DOHH2 (cell line): ENCODE data around the gene IFNAR1.
"Not testable (repeated sequence)": the region's sequence is repeated elsewhere in the genome, so short reads cannot be mapped to it uniquely, and the experiment has no call there.

Experiments
- H3F3A ChIP-seq: fragments of 200-600 bp; sonication (generic), shearing (Covaris generic); 2 replicates; pipeline ENCODE4 v1.6.0; 2016; ENCODE audit warnings: antibody characterized with exemption, mild to moderate bottlenecking; ENCODE audit not compliant: control insufficient read depth, insufficient read depth
- H3K27ac ChIP-seq: fragments of 200-600 bp; sonication (generic); 2 replicates; pipeline ENCODE4 v1.5.1; 2014; ENCODE audit warnings: low read depth, mild to moderate bottlenecking, low read length, moderate library complexity
- H3K27me3 ChIP-seq: fragments of 200-600 bp; sonication (generic); 2 replicates; pipeline ENCODE4 v1.6.1; 2014; ENCODE audit warnings: mild to moderate bottlenecking, low read length, mixed read lengths; ENCODE audit not compliant: control insufficient read depth
- H3K36me3 ChIP-seq: fragments of 200-600 bp; sonication (generic); 2 replicates; pipeline ENCODE4 v1.6.1; 2014; ENCODE audit warnings: mild to moderate bottlenecking, low read length, moderate library complexity, mixed read lengths; ENCODE audit not compliant: control insufficient read depth
- H3K4me1 ChIP-seq: fragments of 200-600 bp; sonication (generic); 2 replicates; pipeline ENCODE4 v1.6.1; 2014; ENCODE audit warnings: mild to moderate bottlenecking, low read length, mixed read lengths; ENCODE audit not compliant: control insufficient read depth
- H3K4me2 ChIP-seq: fragments of 200-600 bp; sonication (generic); 2 replicates; pipeline ENCODE4 v1.6.0; 2014; ENCODE audit warnings: mild to moderate bottlenecking, low read length, moderate library complexity
- H3K4me3 ChIP-seq: fragments of 200-600 bp; sonication (generic); 2 replicates; pipeline ENCODE4 v1.5.1; 2014; ENCODE audit warnings: mild to moderate bottlenecking, low read length, mixed read lengths
- H3K79me2 ChIP-seq: fragments of 200-600 bp; sonication (generic); 2 replicates; pipeline ENCODE4 v1.6.1; 2014; ENCODE audit warnings: mild to moderate bottlenecking, low read length, mixed read lengths; ENCODE audit not compliant: control insufficient read depth
- H3K9me2 ChIP-seq: fragments of 200-600 bp; sonication (generic); replicated peaks from 2 replicates; pipeline ENCODE4 v1.6.1; 2014; ENCODE audit warnings: mild to moderate bottlenecking, low read length, mixed read lengths; ENCODE audit not compliant: control insufficient read depth
- H3K9me3 ChIP-seq: fragments of 200-600 bp; sonication (generic); 2 replicates; pipeline ENCODE4 v1.6.1; 2014; ENCODE audit warnings: antibody characterized with exemption, low read length, mixed read lengths; ENCODE audit not compliant: control insufficient read depth, insufficient read depth
- H4K20me1 ChIP-seq: fragments of 200-600 bp; sonication (generic); 2 replicates; pipeline ENCODE4 v1.6.0; 2014; ENCODE audit warnings: low read depth, mild to moderate bottlenecking, antibody characterized with exemption, low read length, moderate library complexity; ENCODE audit not compliant: control insufficient read depth, insufficient read depth
- CTCF ChIP-seq: fragments of 200-600 bp; sonication (generic); IDR thresholded peaks from one replicate; pipeline ENCODE4 v1.5.1; 2014; ENCODE audit warnings: antibody characterized with exemption, mild to moderate bottlenecking, low read depth, low read length; ENCODE audit not compliant: poor library complexity, severe bottlenecking
- EZH2phosphoT487 ChIP-seq: fragments of 200-600 bp; sonication (generic); IDR thresholded peaks from 2 replicates; pipeline ENCODE4 v1.6.1; 2017; ENCODE audit warnings: borderline replicate concordance, mild to moderate bottlenecking, antibody characterized with exemption, low read length, moderate library complexity, mixed read lengths

IFNAR1 gene

DNA sequence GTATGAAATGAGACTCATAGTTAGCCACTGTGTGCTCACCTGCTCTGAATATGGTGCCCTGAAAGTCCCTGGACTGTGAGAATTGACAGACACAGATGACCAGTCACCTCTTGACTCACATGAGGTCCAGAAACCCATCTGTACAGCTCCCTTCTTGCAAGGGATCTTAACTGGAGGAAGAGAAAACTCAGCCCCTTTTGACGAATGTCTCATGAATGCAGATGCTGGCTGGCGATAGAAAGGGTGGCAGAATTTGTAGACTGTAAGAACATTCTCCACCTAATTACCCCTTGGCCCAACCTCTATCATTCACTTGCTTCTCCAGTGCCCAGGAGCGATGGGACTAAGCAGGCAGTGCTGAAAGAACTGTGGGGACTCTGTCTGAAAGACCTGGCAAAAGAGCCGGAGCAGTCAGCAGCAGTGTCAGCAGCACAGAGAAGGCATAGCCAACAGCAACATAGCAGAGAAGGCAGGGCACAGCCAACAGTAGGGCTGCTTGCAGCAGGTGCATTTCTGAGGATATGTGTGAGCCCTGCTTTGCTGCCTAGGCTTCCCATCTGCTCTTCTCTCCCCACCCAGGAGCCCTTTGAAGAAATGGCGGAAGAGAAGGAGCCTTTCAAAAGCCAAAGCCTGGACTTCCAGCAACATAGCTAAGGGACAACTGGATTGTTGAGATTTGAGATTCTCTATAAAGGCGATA, 52.6 kb downstream of the IFNAR1 start:
- Histone ChIP-seq H3K36me3 (no peaks in the 10 kb centered on the region), H3K9me3 (no peaks in the 10 kb centered on the region), H3K79me2 (peaks cover 8% of the 10 kb centered on the region; the same call in 1 of the 2 replicates), H3K27me3 (no peaks in the 10 kb centered on the region), H3K27ac (peak overlapping the region; percentile 5; the same call in 1 of the 2 replicates), H3K4me1 (peaks cover 90% of the 10 kb centered on the region), H3F3A (peaks cover 50% of the 10 kb centered on the region), H4K20me1 (no peaks in the 10 kb centered on the region), H3K9me2 (no peaks in the 10 kb centered on the region), H3K4me2 (peak overlapping the region; percentile 27), H3K4me3 (no peak overlapping the region)
- TF ChIP-seq EZH2phosphoT487 = no peak
- TF ChIP-seq CTCF = no peak

DNA sequence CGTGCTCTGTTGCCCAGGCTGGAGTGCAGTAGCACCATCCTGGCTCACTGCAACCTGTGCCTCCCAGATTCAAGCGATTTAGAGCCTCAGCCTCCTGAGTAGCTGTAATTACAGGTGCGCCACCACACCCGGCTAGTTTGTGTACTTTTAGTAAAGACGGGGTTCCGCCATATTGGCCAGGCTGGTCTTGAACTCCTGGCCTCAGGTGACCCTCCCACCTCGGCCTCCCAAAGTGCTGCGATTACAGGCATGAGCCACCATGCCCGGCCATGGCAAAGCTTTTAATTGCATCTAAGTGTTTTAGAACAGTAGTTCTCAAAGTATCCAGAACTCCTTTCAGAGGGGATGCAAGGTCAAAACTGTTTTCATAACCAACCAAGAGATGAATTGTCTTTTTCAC, 53.3 kb downstream of the IFNAR1 start:
- H3K4me1 ChIP-seq = peaks cover 90% of the 10 kb centered on the region
- H3K9me2 ChIP-seq = no peaks in the 10 kb centered on the region
- no peaks in the 10 kb centered on the region; the same call in 1 of the 2 replicates for H3K36me3 ChIP-seq
- peaks cover 9% of the 10 kb centered on the region; the same call in 1 of the 2 replicates for H3K79me2 ChIP-seq
- no peak overlapping the region; the same call in 1 of the 2 replicates for H3K4me2 ChIP-seq
- no peaks in the 10 kb centered on the region for H3K27me3 ChIP-seq
- no peaks in the 10 kb centered on the region for H4K20me1 ChIP-seq
- no peaks in the 10 kb centered on the region for H3K9me3 ChIP-seq
- no peak overlapping the region for H3K27ac ChIP-seq
- TF ChIP-seq EZH2phosphoT487 (no peak), CTCF (no peak)
- peaks cover 57% of the 10 kb centered on the region for H3F3A ChIP-seq
- no peak overlapping the region for H3K4me3 ChIP-seq

DNA sequence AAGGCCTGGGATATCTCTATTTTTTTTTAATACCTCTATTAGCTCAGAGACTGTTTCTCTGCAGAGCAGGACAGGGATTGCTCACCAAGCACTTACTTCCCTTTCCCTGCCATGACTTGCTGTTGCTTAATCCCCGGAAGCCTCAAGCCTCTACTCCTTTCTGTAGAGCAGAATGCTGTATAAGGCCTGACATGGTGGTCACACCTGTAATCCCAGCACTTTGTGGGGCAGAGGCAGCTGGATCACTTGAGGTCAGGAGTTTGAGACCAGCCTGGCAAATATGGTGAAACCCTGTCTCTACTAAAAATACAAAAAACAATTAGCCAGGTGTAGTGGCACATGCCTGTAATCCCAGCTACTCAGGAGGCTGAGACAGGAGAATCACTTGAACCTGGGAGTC, 55.2 kb downstream of the IFNAR1 start:
- H3K36me3 ChIP-seq, H4K20me1 ChIP-seq, H3K79me2 ChIP-seq, H3K9me3 ChIP-seq, H3K9me2 ChIP-seq, H3K27me3 ChIP-seq: not testable (repeated sequence)
- Histone ChIP-seq H3K4me3 (peak overlapping the region; percentile 83), H3K27ac (peak overlapping the region; percentile 96), H3K4me1 (peaks cover 89% of the 10 kb centered on the region), H3K4me2 (peak overlapping the region; percentile 89), H3F3A (peaks cover 45% of the 10 kb centered on the region)

DNA sequence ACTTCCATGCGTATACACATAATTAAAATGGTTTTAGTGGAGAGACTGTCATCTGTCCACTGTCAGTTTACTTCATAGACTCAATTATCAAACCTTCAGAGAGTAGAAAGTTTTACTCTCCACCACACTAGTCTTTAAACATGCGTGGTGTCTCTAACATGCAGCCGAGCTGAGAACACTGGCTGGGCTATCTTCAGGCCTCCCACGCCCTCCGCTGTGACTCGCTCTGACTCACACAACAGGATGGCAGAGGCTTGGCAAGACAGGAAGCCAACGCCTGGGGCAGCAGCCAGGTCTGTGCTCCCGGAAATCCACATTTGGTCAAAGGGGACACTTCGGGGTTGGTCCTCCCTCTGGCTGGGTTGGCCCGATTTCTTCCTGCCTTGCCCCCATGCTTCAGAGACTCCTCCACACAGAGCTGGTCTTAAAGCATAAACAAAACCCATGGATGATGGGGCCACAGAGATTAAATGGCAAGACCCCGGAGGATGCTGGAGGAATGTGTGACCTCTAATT, 55.8 kb downstream of the IFNAR1 start:
- H3K4me3 ChIP-seq = peak overlapping the region; percentile 83
- H3K27me3 ChIP-seq = no peaks in the 10 kb centered on the region
- no peaks in the 10 kb centered on the region for H3K9me3 ChIP-seq
- H3K27ac ChIP-seq = peak overlapping the region; percentile 96
- peaks cover 39% of the 10 kb centered on the region for H3F3A ChIP-seq
- TF ChIP-seq CTCF (no peak), EZH2phosphoT487 (no peak)
- H4K20me1 ChIP-seq = no peaks in the 10 kb centered on the region
- H3K36me3 ChIP-seq = no peaks in the 10 kb centered on the region; the same call in 1 of the 2 replicates
- peak overlapping the region; percentile 89 for H3K4me2 ChIP-seq
- H3K79me2 ChIP-seq = peaks cover 9% of the 10 kb centered on the region; the same call in 1 of the 2 replicates
- peaks cover 89% of the 10 kb centered on the region for H3K4me1 ChIP-seq
- H3K9me2 ChIP-seq = no peaks in the 10 kb centered on the region

- H3K79me2 ChIP-seq, H4K20me1 ChIP-seq, H3K9me2 ChIP-seq, H3K27me3 ChIP-seq, H3K9me3 ChIP-seq, H3K36me3 ChIP-seq: not testable (repeated sequence)
- Histone ChIP-seq H3K4me1 (peaks cover 88% of the 10 kb centered on the region), H3K4me2 (peak overlapping the region; percentile 89), H3K4me3 (peak overlapping the region; percentile 83), H3F3A (peaks cover 39% of the 10 kb centered on the region), H3K27ac (peak overlapping the region; percentile 96)
Observed at GRCh38 chr21:33381381-33381780, 56.6 kb downstream of the IFNAR1 start.
